ENCODE data around the gene OCRL. TPM values are rescaled to one million over a fixed set of nuclear protein-coding genes. Genes with fewer than 3 reads are reported as not detected.

Gene OCRL
- total and polyA plus RNA-seq, 2 donors (not counting 1 experiment from before 2014, with no cell fraction given) = 4.6 to 10.6 TPM

DNA sequence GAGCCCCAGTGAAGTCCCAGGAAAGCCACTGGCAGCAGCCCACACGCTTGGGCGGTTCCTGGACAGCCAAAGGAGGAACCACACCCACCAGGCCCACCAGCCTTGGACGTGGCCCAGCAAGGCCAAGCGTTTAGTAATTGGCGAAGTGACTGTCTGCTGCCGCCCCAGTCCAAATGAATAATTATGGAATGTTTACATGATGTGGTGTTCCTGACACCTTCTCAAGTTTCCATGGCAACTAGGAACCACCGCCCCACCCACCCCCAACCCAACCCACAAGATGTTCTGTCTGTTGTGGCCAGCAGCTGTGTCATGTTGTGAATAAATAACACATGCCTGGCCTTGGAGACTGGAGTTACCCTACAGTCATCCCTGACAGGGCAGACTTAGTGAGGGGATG, 92.4 kb downstream of the OCRL start:
- Histone ChIP-seq H3K27ac (ENCODE audit: low read length in 2 of 2) (no peak overlapping the region), H4K20me1 (ENCODE audit: control insufficient read depth, insufficient read depth, low read length, poor library complexity, severe bottlenecking) (no peaks in the 10 kb centered on the region), H3K4me2 (replicated peaks; ENCODE audit: low read depth, low read length, poor library complexity, severe bottlenecking) (no peak overlapping the region), H3K36me3 (replicated peaks in 1 of 2; ENCODE audit: control extremely low read depth in 1 of 2, control insufficient read depth in 1 of 2, extremely low read depth in 1 of 2, insufficient read depth in 2 of 2, low read length in 1 of 2) (no peaks in the 10 kb centered on the region), H3K4me3 (ENCODE audit: control extremely low read depth in 1 of 5, extremely low read depth in 1 of 5, insufficient read depth in 1 of 5, low read depth in 2 of 5, low read length in 4 of 5) (no peak overlapping the region), H3K27me3 (replicated peaks in 1 of 4; ENCODE audit: control extremely low read depth in 1 of 4, control insufficient read depth in 3 of 4, insufficient read depth in 4 of 4, low read length in 3 of 4) (no peaks in the 10 kb centered on the region), H2AFZ (ENCODE audit: insufficient read depth, low read depth, low read length, poor library complexity, severe bottlenecking) (no peak overlapping the region), H3K4me1 (ENCODE audit: control insufficient read depth in 2 of 2, insufficient read depth in 2 of 2, low read length in 2 of 2) (peaks cover 0 to 2% of the 10 kb centered on the region in 2 donors), H3K9me3 (ENCODE audit: control extremely low read depth in 1 of 3, control insufficient read depth in 2 of 3, insufficient read depth in 1 of 3, low read length in 2 of 3) (no peaks in the 10 kb centered on the region), H3K9ac (ENCODE audit: low read length) (no peak overlapping the region), H3K79me2 (ENCODE audit: control insufficient read depth, insufficient read depth, low read length) (no peaks in the 10 kb centered on the region)
- Mint-ChIP-seq H3K4me1 (peaks cover under 1% of the 10 kb centered on the region), H3K27me3 (no peaks in the 10 kb centered on the region), H3K27ac (no peak overlapping the region), H3K4me3 (no peak overlapping the region), H3K9me3 (ENCODE audit: insufficient read depth) (no peaks in the 10 kb centered on the region)
- ChIA-PET CTCF (no interaction called here), POLR2A (no interaction called here)
- TF ChIP-seq EZH2 (IDR thresholded peaks at IDR 0.05; ENCODE audit: borderline replicate concordance, insufficient read depth, low read depth, low read length, poor library complexity, severe bottlenecking) = no peak
- TF ChIP-seq, protein P1, sequence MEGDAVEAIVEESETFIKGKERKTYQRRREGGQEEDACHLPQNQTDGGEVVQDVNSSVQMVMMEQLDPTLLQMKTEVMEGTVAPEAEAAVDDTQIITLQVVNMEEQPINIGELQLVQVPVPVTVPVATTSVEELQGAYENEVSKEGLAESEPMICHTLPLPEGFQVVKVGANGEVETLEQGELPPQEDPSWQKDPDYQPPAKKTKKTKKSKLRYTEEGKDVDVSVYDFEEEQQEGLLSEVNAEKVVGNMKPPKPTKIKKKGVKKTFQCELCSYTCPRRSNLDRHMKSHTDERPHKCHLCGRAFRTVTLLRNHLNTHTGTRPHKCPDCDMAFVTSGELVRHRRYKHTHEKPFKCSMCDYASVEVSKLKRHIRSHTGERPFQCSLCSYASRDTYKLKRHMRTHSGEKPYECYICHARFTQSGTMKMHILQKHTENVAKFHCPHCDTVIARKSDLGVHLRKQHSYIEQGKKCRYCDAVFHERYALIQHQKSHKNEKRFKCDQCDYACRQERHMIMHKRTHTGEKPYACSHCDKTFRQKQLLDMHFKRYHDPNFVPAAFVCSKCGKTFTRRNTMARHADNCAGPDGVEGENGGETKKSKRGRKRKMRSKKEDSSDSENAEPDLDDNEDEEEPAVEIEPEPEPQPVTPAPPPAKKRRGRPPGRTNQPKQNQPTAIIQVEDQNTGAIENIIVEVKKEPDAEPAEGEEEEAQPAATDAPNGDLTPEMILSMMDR (IDR thresholded peaks at IDR 0.05) = no peak
- intact Hi-C loops (cut with micrococcal nuclease) = no loop called here
- ATAC-seq (ENCODE audit: low read depth) = no peak
- DNase-seq = no peak
- no CpG with 5 or more reads among the region's 7 CpGs for whole genome bisulfite sequencing (ENCODE audit: insufficient coverage)

DNA sequence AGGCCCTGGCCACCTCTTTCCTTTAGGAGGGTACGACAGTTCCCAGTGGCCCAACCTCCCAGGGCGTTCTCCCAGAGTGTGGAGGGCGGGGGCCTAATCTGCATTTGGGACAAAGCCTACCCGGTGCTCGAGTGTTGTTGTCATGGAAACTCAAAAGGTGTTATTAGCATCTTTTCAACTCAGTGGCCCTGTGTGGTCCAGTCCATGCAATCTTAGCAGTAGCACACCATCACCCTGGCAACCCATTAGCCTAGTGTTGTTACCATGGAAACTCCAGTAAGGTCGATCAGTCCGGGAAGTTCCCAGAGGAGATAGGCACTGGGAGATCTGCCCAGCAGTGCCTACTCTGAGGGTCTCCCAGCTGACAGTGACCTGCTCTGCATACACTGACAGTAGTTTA, 94.5 kb downstream of the OCRL start:
- no peak for DNase-seq
- Histone ChIP-seq H3K9me3 (ENCODE audit: control extremely low read depth in 1 of 3, control insufficient read depth in 2 of 3, insufficient read depth in 1 of 3, low read length in 2 of 3) (no peaks in the 10 kb centered on the region), H3K36me3 (replicated peaks in 1 of 2; ENCODE audit: control extremely low read depth in 1 of 2, control insufficient read depth in 1 of 2, extremely low read depth in 1 of 2, insufficient read depth in 2 of 2, low read length in 1 of 2) (no peaks in the 10 kb centered on the region), H3K4me1 (ENCODE audit: control insufficient read depth in 2 of 2, insufficient read depth in 2 of 2, low read length in 2 of 2) (peaks cover 0 to 5% of the 10 kb centered on the region in 2 donors), H4K20me1 (ENCODE audit: control insufficient read depth, insufficient read depth, low read length, poor library complexity, severe bottlenecking) (no peaks in the 10 kb centered on the region), H3K79me2 (ENCODE audit: control insufficient read depth, insufficient read depth, low read length) (no peaks in the 10 kb centered on the region), H3K4me2 (replicated peaks; ENCODE audit: low read depth, low read length, poor library complexity, severe bottlenecking) (no peak overlapping the region), H3K27me3 (replicated peaks in 1 of 4; ENCODE audit: control extremely low read depth in 1 of 4, control insufficient read depth in 3 of 4, insufficient read depth in 4 of 4, low read length in 3 of 4) (no peaks in the 10 kb centered on the region), H3K27ac (ENCODE audit: low read length in 2 of 2) (no peak overlapping the region), H3K4me3 (ENCODE audit: control extremely low read depth in 1 of 5, extremely low read depth in 1 of 5, insufficient read depth in 1 of 5, low read depth in 2 of 5, low read length in 4 of 5) (no peak overlapping the region), H2AFZ (ENCODE audit: insufficient read depth, low read depth, low read length, poor library complexity, severe bottlenecking) (no peak overlapping the region), H3K9ac (ENCODE audit: low read length) (no peak overlapping the region)
- Mint-ChIP-seq H3K27me3 (no peaks in the 10 kb centered on the region), H3K9me3 (ENCODE audit: insufficient read depth) (no peaks in the 10 kb centered on the region), H3K27ac (no peak overlapping the region), H3K4me1 (peaks cover 2% of the 10 kb centered on the region), H3K4me3 (no peak overlapping the region)
- 90% methylated on average over 2 of the region's 7 CpGs for WGBS (ENCODE audit: insufficient coverage)
- intact Hi-C loops (cut with micrococcal nuclease) = no loop called here
- ChIA-PET POLR2A (no interaction called here), CTCF (interaction anchor here (1.1 to 7.5 kb wide), 2 partner anchors 189 to 191 kb away, joined by 3 to 73 read pairs; no protein-coding TSS in a partner anchor)
- TF ChIP-seq EZH2 (IDR thresholded peaks at IDR 0.05; ENCODE audit: borderline replicate concordance, insufficient read depth, low read depth, low read length, poor library complexity, severe bottlenecking) = no peak
- TF ChIP-seq, protein P1 (IDR thresholded peaks at IDR 0.05) = no peak
- no peak for ATAC-seq (ENCODE audit: low read depth)
